ENCODE measurements around the gene TOP1. TPM values are rescaled to one million over a fixed set of nuclear protein-coding genes. Genes with fewer than 3 reads are reported as not detected.

Gene TOP1
- total and polyA plus RNA-seq, 9 of the 15 experiments (the other 6 are each of a cell fraction or from before 2014, with no cell fraction given): 26.4 to 127 (median 39.6) TPM

DNA sequence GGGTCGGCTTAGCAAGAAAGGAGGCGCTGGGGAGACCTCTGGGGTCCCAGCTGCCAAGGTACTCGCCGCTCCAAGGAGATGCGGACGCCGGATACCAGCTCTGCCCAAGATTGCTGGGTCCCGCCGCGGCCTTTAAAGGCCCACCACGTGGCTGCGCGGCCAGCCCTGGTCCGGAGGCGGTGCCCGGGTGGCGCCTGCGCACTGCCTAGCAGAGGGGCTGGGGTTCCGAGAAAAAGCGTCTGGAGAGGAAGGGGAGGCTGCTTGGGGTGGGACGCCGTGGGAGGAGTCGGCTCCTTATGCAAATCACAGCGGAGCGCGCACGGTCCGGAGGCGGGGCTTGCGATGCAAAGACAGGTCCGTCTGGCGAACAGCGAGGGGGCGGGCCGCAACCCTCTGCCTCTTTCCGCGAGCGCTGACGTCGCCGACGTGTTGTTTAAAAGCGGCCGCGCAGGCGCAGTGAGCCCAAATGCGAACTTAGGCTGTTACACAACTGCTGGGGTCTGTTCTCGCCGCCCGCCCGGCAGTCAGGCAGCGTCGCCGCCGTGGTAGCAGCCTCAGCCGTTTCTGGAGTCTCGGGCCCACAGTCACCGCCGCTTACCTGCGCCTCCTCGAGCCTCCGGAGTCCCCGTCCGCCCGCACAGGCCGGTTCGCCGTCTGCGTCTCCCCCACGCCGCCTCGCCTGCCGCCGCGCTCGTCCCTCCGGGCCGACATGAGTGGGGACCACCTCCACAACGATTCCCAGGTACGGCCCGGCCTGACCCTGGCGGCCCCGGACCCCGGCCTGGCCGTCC lies at the start of gene TOP1 (continued):
- no peak for TF ChIP-seq ZNF24 (IDR thresholded peaks at IDR 0.05)
- no peak for TF ChIP-seq POU5F1 (IDR thresholded peaks at IDR 0.05; ENCODE audit: borderline replicate concordance, low read depth, low read length, partially characterized antibody)
- TF ChIP-seq, protein P1, sequence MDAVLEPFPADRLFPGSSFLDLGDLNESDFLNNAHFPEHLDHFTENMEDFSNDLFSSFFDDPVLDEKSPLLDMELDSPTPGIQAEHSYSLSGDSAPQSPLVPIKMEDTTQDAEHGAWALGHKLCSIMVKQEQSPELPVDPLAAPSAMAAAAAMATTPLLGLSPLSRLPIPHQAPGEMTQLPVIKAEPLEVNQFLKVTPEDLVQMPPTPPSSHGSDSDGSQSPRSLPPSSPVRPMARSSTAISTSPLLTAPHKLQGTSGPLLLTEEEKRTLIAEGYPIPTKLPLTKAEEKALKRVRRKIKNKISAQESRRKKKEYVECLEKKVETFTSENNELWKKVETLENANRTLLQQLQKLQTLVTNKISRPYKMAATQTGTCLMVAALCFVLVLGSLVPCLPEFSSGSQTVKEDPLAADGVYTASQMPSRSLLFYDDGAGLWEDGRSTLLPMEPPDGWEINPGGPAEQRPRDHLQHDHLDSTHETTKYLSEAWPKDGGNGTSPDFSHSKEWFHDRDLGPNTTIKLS (IDR thresholded peaks at IDR 0.05; ENCODE audit: borderline replicate concordance, low read depth): no peak
- TF ChIP-seq, protein P2, sequence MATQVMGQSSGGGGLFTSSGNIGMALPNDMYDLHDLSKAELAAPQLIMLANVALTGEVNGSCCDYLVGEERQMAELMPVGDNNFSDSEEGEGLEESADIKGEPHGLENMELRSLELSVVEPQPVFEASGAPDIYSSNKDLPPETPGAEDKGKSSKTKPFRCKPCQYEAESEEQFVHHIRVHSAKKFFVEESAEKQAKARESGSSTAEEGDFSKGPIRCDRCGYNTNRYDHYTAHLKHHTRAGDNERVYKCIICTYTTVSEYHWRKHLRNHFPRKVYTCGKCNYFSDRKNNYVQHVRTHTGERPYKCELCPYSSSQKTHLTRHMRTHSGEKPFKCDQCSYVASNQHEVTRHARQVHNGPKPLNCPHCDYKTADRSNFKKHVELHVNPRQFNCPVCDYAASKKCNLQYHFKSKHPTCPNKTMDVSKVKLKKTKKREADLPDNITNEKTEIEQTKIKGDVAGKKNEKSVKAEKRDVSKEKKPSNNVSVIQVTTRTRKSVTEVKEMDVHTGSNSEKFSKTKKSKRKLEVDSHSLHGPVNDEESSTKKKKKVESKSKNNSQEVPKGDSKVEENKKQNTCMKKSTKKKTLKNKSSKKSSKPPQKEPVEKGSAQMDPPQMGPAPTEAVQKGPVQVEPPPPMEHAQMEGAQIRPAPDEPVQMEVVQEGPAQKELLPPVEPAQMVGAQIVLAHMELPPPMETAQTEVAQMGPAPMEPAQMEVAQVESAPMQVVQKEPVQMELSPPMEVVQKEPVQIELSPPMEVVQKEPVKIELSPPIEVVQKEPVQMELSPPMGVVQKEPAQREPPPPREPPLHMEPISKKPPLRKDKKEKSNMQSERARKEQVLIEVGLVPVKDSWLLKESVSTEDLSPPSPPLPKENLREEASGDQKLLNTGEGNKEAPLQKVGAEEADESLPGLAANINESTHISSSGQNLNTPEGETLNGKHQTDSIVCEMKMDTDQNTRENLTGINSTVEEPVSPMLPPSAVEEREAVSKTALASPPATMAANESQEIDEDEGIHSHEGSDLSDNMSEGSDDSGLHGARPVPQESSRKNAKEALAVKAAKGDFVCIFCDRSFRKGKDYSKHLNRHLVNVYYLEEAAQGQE (IDR thresholded peaks at IDR 0.05; ENCODE audit: borderline replicate concordance): peak; percentile 25
- TF ChIP-seq, protein P2 (CRISPR knock-in tag; IDR thresholded peaks at IDR 0.05; ENCODE audit: low read depth): no peak
- TF ChIP-seq SIN3B (IDR thresholded peaks at IDR 0.05; ENCODE audit: low read depth): peak; percentile 55; the same call in 1 of the 2 replicates
- no peak for TF ChIP-seq TSC22D4 (tag; IDR thresholded peaks at IDR 0.05)
- no peak for TF ChIP-seq TAL1 (IDR thresholded peaks at IDR 0.05)
- no peak for TF ChIP-seq ZNF133 (CRISPR knock-in tag; IDR thresholded peaks at IDR 0.05)
- no peak for TF ChIP-seq RNF2 (IDR thresholded peaks at IDR 0.05)
- peak; percentile 97 for TF ChIP-seq POLR2G (IDR thresholded peaks at IDR 0.05; ENCODE audit: low read depth, low read length)
- no peak for TF ChIP-seq GATA2 (CRISPR knock-in tag; IDR thresholded peaks at IDR 0.05)
- TF ChIP-seq GABPB2 (CRISPR knock-in tag; conservative IDR thresholded peaks at IDR 0.05): no peak
- no peak for TF ChIP-seq CC2D1A (IDR thresholded peaks at IDR 0.05)
- no peak for TF ChIP-seq CAMTA2 (CRISPR knock-in tag; conservative IDR thresholded peaks at IDR 0.05)
- TF ChIP-seq EZH2 (IDR thresholded peaks at IDR 0.05; ENCODE audit: borderline replicate concordance, low read depth, low read length): no peak
- 0 out of 2 replicates have a peak, but pooled peaks have one; percentile 35 for TF ChIP-seq GABPA (tag; conservative IDR thresholded peaks at IDR 0.05; ENCODE audit: low read depth)
